HG02852 (cell line): ENCODE results near the gene RASA3.
"Not testable (repeated sequence)": the region's sequence is repeated elsewhere in the genome, so short reads cannot be mapped to it uniquely, and the experiment has no call there.

Source experiments
- ATAC-seq: cut with Tn5 transposase; IDR thresholded peaks from one replicate; pipeline ENCODE4 v1.9.1; 2021; ENCODE audit warnings: mild to moderate bottlenecking, moderate library complexity; ENCODE audit not compliant: unreplicated experiment

Gene RASA3

DNA sequence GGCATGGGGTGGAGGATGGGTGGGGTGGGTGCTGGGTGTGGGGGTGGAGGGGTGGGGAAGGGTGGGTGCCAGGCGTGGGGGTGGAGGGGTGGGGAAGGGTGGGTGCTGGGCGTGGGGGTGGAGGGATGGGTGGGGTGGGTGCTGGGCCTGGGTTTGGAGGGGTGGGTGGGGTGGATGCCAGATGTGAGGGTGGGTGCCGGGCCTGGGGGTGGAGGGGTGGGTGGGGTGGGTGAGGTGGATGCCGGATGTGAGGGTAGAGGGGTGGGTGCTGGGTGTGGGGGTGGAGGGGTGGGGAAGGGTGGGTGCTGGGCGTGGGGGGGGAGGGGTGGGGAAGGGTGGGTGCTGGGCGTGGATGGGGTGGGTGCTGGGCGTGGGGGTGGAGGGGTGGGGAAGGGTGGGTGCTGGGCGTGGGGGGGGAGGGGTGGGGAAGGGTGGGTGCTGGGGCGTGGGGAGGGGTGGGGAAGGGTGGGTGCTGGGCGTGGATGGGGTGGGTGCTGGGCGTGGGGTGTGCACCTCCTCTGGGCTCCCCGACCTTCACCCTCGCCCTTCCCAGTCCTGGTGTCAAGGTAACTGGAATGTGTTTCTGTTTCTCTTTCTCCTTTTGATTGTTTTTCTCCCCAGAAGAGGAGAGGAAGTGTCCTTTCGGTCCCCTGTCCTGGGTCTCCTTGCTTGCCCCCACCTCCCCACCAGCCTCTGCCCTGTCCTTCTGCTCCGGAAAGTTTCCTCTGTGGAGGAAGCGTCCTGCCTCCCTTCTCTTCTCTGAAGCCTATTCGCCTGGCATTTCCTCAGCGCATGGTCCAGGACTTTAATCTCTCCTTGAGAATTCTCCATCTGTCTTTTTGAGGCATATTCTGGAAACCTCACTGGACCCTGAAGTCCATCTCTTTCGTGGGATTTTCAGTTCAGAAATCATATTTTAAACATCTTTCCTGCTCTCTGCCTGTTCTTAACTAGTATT, 23.8 kb upstream of the RASA3 start:
- no peak for ATAC-seq

DNA sequence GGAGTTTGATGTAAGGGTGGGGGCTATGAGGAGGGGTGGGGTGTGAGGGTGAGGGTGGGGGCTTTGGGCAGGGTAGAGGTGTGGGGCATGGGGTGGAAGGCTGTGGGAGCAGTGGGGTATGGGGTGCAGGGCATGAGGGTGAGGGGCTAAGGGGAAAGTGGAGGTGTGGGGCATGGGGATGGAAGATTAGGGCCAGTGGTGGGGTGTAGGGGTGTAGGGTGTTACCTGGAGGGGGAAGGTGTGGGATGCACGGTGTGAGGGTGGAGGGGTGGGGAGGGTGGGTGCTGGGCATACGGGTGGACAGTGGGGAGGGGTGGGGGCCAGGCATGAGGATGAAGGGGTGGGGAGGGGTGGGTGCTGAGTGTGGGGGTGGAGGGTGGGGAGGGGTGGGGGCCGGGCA, 22.9 kb upstream of the RASA3 start:
- no peak for ATAC-seq

DNA sequence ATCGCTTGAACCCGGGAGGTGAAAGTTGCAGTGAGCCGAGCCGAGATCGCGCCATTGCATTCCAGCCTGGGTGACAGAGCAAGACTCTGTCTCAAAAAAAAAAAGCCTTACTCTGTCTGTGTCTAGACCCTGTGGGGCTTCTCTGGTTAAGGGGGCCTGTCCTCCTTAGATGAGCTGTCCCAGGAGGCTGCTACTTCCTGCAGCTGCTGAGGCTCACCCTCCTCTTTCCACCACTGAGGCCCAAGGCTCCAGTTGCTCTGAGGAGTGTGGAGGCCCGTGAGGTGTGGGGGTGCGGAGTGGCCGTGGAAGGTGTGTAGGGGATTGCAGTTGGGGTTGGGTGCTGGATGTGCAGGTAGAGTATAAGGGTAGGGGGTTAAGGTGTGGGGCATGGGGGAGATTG, 22.1 kb upstream of the RASA3 start:
- ATAC-seq: no peak

DNA sequence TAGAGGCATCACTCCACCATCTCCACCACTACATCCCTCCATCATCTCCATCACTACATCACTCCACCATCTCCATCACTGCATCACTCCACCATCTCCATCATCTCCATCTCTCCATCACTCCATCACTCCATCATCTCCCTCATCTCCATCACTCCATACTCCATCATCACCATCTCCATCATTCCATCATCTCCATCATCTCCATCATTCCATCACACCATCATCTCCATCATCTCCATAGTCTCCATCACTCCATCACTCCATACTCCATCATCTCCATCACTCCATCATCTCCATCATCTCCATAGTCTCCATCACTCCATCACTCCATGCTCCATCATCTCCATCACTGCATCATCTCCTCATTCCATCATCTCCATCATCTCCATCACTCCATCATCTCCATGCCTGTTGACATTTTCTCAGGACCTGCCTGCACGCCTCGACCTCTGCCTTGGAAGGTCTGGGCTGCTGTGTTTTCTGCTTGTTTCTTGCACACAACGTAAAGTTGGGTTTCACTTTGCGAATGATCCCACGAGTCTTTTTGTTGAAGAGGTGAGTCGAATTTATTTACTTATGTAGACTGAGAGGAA, 21.2 kb upstream of the RASA3 start:
- no peak for ATAC-seq

DNA sequence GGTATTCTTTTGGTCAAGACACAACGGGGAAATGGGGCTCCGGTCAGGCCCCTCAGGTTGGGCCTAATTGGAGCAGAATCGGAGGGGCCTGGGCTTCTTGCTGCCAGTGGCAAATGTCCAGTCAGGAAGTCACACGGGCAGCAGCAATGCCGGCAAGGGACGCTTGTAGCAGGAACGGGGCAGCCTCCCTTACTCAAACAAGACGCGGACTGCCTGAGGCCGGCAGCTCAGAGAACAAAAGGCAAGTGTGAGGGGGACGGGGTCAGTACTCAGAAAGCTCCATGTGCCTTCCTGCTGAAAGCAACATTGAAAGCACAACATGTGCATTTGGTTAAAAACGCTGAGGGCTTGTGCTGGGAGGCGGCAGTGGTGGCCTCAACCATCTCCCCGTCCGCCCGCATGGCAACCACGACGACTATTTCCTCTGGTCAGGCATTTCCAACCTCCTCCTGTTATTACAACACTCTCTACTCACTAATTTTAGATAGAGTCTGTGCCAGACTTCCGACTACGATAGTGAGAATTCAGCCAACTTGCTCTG, 20.5 kb upstream of the RASA3 start:
- ATAC-seq: no peak

DNA sequence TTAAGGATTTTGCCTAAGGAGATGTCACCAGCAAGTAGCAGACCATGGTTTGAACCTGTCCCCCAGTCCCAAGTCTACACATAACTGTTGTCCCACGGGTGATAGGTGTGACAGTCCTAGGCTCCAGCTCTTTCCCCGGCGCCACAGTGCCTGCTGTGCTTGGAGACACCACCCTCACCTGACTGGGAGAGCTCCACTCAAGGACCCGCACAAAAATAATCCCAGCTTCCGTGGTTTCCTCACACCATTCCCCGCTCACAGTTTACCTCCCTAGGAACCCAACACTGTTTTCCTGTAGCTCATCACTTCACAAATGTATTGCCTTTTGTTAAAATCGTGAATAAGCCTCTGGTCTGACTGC, 19.8 kb upstream of the RASA3 start:
- no peak for ATAC-seq

DNA sequence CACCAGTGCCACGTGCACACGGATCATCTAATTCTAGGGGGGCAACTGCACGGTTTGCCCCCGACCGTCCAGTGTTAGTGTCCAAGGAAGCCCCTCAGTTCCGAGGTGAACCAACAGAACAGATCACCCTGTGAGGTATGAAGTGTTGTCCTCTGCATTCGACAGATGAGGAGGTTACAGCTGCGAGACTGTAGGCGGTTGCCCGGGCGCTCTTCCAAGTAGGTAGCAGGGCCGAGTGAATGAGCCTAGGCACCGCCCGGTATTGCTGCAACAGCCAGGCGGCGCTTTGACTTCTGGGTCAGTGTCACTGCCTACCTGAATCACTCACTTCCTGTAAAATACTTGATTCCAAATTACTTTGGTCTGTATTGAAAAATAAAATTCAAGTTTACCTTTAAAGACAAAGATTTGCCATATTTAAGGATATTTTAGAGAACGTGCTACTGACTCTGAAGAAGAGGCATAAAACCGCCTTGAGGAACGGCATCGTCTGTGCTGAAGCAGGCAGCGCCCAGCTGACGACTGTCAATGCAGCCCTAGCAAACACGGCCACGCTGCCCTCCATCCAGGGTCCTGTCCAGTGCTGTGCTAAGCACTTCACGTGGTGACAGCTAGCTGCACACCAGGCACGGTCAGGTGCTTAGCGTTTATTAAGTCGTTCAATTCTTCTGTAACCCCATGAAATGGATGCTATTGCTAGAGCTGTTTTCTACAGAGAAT, 19.3 kb upstream of the RASA3 start:
- no peak for ATAC-seq

DNA sequence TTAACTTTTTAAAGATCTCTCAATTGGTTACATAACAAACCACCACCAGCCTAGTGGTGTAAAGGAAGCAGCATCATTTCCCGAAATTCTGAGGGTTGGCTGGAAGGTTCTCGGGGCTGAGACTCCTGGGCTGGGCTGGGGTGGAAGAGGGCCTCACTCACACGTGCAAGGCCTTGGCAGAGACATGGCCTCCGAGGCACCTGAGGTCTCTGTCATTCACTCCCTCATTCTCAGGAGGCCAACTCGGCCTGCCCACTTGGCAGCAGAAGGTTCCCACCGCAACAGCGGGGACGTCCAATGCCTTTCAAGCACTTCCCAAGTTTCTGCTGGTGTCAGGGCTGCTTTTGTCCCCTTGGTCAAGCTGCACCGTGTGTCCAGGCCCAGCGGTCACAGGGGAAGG, 18.6 kb upstream of the RASA3 start:
- no peak for ATAC-seq

DNA sequence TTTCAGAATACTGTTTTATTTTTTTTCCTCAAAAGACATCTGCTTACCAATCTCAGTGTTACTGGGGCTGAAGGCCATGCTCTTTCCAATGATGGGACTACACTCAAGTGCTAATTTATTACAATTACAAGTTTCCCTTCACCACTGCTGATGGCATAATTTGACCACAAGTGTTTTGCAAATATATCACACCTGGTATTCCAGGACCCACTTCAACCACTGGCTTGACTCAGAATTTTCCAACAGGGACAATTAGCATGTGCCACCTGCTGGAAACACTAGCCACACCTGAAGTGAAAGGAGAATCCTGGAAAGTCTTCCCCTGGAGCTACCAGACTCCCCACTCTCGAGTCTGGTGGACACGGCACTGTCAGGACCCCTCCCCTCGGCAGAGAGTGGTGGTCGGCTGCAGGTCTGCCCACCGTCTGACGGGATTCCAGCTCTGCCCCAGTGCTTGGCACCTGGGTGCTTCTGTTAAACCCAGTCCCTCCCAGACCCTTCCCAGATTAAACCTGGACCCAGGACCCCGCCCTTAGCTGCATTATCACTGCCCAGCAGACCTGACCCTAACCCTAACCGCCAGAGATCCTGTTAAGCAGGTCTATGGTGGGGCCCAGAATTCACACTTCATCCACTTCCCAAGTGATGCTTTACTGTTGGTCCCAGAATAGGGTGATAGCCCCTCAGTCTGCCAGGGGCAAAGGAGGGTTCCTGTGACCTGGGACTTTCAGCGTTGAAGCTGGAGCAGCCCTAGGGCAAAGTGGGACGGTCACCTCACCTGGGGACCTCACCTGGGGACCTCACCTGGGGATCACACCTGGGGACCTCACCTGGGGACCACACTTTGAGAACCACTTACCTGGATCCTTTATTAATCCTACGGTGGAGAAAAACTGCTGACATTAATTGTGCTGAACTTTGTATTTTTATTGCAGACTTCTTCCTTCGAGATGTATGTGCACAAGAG, 17.6 kb upstream of the RASA3 start:
- no peak for ATAC-seq

DNA sequence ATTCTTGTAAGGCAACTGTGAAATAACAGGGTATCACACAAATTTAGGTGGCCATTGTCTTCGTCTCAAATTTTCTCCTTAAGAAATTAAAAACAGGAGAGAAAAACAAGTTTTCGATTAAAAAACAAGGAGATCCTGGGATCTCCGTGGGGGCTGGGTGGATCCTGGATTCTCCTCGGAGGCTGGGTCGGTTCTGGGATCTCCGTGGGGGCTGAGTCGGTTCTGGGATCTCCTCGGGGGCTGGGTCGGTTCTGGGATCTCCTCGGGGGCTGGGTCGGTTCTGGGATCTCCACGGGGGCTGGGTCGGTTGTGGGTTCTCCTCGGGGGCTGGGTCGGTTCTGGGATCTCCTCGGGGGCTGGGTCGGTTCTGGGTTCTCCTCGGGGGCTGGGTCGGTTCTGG, 16.5 kb upstream of the RASA3 start:
- not testable (repeated sequence) for ATAC-seq

DNA sequence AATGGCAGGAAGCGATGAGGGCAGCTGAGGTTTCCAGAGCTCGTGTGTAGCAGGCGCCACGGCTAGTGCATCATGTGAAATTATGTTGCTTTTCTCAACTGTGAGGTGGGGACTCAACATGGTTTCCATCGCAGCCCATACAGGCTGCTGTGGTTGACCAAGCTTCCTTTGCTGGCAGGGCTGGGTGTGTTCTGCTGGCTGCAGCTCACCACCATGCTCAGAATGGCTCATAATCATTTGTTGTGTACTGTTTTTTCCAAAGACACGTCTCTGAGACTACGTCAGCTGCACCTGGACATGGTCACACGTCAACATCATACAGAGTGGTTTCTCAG, 16.1 kb upstream of the RASA3 start:
- peak; percentile 84 for ATAC-seq

DNA sequence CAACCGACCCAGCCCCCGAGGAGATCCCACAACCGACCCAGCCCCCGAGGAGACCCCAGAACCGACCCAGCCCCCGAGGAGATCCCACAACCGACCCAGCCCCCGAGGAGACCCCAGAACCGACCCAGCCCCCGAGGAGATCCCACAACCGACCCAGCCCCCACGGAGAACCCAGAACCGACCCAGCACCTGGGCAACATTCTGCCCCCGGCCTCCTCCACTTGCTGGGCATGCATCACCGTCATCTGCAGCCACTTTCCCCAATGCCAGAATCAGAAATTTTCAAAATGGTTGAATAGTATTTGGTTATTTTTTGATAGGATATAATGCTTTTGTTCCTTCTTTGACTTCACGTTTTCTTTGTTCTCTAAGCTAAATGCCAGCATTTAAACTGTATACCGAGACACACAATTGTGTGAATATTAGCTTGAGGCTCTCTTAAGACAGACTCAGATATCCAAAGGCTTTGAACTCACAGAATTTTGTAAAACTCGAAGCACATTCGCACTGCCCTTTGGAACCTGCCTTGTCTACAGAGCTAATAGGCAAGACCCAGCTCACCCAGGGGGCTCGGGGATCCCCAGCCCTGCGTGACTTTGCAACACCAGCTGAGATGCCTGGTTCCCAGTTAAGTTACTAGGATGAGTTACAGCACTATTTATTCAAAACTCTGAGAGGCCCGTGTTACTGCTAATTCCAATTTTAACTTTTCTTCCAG, 15.5 kb upstream of the RASA3 start:
- no peak for ATAC-seq

DNA sequence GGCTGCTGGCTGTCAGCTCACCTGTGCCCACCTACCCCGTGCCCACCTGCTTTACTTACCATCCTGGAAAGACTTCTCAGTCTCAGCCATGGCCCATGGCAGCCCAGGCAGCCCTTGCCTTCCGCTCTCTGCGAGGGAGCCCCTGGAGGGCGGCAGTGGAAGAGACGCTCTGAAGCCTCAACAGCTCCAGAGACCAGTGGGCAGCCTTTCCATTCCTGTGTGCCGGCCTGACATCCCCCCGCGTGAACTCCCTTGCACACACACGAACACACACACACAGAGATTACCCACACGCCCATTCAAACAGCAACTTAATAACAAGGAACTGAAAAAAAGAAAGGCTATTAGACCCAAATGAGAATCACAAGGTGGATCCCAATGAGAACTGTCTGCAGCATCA, 14.2 kb upstream of the RASA3 start:
- no peak for ATAC-seq

DNA sequence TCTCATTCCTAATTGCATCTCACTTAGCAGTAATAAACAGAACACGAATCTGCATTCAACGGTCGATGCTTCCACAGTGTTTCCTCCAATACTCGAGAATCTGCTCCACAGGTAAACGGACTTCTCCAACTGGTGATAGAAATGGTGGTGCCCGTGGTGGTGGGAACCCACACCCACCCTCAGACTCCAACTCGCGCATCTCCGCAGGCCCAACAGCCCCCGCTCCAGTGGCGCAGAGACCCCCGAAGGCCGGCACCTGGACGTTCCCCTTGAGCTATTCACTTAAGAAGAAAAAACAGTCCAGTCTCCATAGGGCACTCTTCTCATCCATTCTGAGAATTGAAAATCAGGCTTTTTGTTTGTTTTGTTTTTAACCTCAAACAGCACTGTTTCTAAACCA, 13.8 kb upstream of the RASA3 start:
- ATAC-seq: no peak

DNA sequence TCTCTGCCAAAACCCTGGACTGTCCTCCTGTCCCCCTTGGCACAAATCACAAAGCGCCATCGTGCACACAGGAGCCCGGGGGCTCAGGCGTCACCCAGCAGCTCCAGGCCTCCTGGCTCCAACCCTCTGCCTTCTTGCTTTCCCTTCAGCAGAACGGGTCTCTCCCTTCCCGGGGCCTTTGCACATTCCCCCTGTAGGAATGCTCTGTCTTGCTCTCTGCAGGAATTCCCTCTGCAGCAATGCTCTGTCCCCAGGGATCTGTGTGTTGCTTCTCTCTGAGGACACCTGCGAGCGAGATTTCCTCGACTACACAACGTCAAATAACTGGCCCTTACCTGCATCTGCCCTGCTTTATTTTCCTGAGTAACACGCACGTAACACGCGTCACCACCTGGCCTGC, 13.3 kb upstream of the RASA3 start:
- no peak for ATAC-seq

DNA sequence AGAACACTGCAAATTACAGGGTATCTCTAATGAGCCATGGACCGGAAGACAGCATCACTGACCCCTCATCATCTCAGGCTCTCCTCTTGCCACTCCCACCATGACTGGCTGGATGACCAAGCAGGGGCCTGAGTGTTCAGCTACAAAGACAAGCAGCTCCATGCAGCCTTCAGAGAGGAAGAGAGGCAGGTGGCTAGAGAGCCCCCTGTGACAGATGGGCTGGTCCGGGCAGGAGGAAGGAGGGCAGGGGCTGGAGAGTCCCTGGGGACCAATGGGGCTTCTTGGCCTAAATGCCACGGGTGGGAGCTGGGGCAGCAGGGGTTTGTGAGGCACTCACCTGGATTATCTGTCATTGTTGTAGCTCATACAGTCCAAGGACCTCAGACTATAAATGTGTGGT, 12.8 kb upstream of the RASA3 start:
- no peak for ATAC-seq

DNA sequence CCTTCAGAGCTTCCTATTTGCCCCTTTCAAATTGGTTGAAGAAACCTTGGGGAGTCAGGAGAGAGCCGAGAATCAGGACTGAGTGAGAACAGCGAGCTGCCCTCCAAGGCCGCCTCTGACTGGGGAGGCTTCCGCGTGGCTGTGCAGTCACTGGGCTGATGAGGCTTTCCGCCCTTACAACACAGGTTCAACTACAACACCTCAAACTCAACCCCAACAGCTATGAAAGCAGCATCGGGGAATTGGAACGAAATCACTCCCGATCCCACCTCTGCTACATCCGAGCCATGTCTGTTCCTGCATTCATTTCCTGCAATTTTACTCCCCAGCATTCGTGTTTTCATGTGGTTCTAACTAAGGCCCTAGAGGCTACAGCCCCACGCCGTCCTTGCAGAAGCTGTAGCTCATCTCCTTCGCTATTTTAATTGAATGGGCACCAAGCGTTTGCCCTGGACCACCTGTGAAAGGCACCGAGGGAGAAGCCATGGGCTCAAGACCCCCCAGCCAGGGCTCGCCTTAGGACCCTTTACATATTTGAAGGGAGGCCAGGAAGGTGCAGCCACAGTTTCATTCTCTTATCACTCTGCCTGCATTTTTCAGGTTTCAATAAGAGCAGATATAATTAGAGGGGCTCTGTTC, 12.3 kb upstream of the RASA3 start:
- no peak for ATAC-seq

DNA sequence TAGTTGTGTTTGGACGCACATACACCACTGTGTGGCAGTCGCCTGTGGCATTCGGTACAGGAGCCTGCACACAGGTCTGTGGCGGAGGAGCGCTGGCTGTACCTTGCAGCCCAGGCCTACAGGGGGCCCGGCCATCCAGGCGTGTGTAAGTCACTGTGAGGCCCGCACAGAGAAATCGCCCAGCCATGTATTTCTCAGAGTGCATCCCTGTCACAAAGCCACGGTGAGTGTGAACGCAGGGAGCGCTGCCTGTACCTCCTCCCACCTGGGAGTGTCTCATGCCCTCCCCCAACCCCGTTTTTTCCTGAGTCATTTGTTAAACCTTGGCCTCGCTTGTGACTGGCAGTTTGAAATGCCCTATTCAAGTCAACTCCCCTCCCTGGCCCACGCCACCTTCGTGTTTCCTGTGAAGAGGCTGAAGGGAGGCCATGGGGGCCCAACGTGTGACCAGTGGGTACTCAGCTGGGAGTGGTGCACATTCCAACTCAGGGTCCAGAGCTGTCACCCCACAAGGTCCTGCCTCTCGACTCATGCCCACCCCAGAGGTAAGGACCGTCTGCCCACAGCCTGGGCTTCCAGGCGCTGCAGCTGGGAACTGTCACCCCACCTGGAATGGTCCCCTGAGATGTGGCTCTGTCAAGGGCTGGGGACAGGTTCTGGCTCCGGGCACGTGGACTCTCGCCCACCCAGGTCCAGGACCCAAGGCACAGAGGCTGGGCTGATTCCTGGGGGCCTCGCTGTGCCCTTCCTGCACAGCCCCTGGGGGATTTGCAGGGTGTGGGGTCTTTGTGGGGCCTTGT, 11.6 kb upstream of the RASA3 start:
- no peak for ATAC-seq
